HCT116 (cell line): ENCODE measurements around the gene BTBD9. TPM values are rescaled to one million over a fixed set of nuclear protein-coding genes. Genes with fewer than 3 reads are reported as not detected.

Source experiments
- ATAC-seq: fragments of 200-7000 bp; cut with Tn5 transposase; 2 replicates; pipeline ENCODE4 v1.9.1; 2020; ENCODE audit warnings: mild to moderate bottlenecking, moderate library complexity
- BruUV-seq: library from RNA; stranded (reverse); fragments of 400-500 nt; replicated peaks from 2 replicates; lab custom pipeline; 2021; lab: Mats Ljungman, UMichigan
- CTCF ChIA-PET: fragments of 300-600 bp; sonication (Branson Sonifier 250); formaldehyde crosslinking; loops from one replicate; lab custom pipeline; 2021; ENCODE audit warnings: antibody characterized with exemption; lab: Charles Lee
- POLR2A ChIA-PET: fragments of 300-600, 350-600 bp; sonication (Branson Sonifier 250); formaldehyde crosslinking; loops from one replicate; lab custom pipeline; 2021; ENCODE audit warnings: antibody characterized with exemption; lab: Charles Lee
- RAD21 ChIA-PET, 2 experiments: fragments of 300-600 bp; sonication (Branson Sonifier 250); formaldehyde crosslinking; loops; one replicate each; lab custom pipeline; 2023; ENCODE audit warnings: low total read pairs in 2 of 2; ENCODE audit not compliant: uncharacterized antibody in 2 of 2, unreplicated experiment in 2 of 2, low non-redundant PET in 1 of 2; lab: Charles Lee
- DNase-seq: peaks from one replicate; pipeline ENCODE4 v3.0.0-alpha.2; 2010; ENCODE audit warnings: low read depth, low spot score
- H2AFZ ChIP-seq: fragments of 200-600 bp; shearing (Covaris generic), sonication (generic); 2 replicates; pipeline ENCODE4 v1.6.1; 2017; ENCODE audit warnings: low read depth, mixed run types, mixed read lengths, antibody characterized with exemption, low read length; ENCODE audit not compliant: poor library complexity, severe bottlenecking
- H3K27ac ChIP-seq: 2 replicates; pipeline ENCODE4 v1.5.1; 2012; ENCODE audit warnings: low read depth, low read length
- H3K27me3 ChIP-seq: fragments of 200-600 bp; sonication (generic); 2 replicates; pipeline ENCODE4 v1.6.1; 2016; ENCODE audit warnings: mixed run types, low read length, mixed read lengths; ENCODE audit not compliant: insufficient read depth
- H3K36me3 ChIP-seq, 2 experiments: fragments of 200-500 bp in 1 of 2; fragments of 200-600 bp in 1 of 2; sonication (Bioruptor generic) in 1 of 2; sonication (generic) in 1 of 2; 2 replicates each; pipeline versions ENCODE4 v1.5.1 to v1.6.1; 2014 to 2016; ENCODE audit warnings: low read length in 2 of 2, inconsistent platforms in 1 of 2, mixed read lengths in 1 of 2, mixed run types in 1 of 2; ENCODE audit not compliant: insufficient read depth in 2 of 2, control insufficient read depth in 1 of 2
- H3K4me1 ChIP-seq, 2 experiments: fragments of 200-600 bp in 1 of 2; sonication (generic) in 1 of 2; 2 replicates each; pipeline versions ENCODE4 v1.5.1 to v1.6.1; 2012 to 2017; ENCODE audit warnings: low read length in 2 of 2, inconsistent platforms in 1 of 2, mild to moderate bottlenecking in 1 of 2, mixed read lengths in 1 of 2, mixed run types in 1 of 2, moderate library complexity in 1 of 2; ENCODE audit not compliant: insufficient read depth in 2 of 2, control insufficient read depth in 1 of 2
- H3K4me2 ChIP-seq: fragments of 200-600 bp; sonication (generic); 2 replicates; pipeline ENCODE4 v1.6.1; 2017; ENCODE audit warnings: mixed run types, low read length, mixed read lengths
- H3K4me3 ChIP-seq, 2 experiments: fragments of 200-600 bp in 1 of 2; sonication (generic) in 1 of 2; replicated peaks in 1 of 2; 2 replicates each; pipeline ENCODE4 v1.5.1; 2011 to 2016; ENCODE audit warnings: low read length in 2 of 2, control low read depth in 1 of 2, low read depth in 1 of 2, mild to moderate bottlenecking in 1 of 2, mixed read lengths in 1 of 2, mixed run types in 1 of 2
- H3K79me2 ChIP-seq: fragments of 200-600 bp; sonication (generic); 2 replicates; pipeline ENCODE4 v1.6.1; 2017; ENCODE audit warnings: mild to moderate bottlenecking, mixed run types, low read length, moderate library complexity, mixed read lengths; ENCODE audit not compliant: insufficient read depth
- H3K9ac ChIP-seq: fragments of 200-600 bp; sonication (generic); 2 replicates; pipeline ENCODE4 v1.6.1; 2016; ENCODE audit warnings: low read length, mixed read lengths
- H3K9me2 ChIP-seq: fragments of 200-600 bp; sonication (generic), shearing (Covaris generic); 2 replicates; pipeline ENCODE4 v1.6.1; 2017; ENCODE audit warnings: mixed run types, mild to moderate bottlenecking, moderate library complexity; ENCODE audit not compliant: insufficient read depth
- H3K9me3 ChIP-seq, 2 experiments: fragments of 200-500 bp in 1 of 2; fragments of 200-600 bp in 1 of 2; sonication (Bioruptor generic) in 1 of 2; sonication (generic) in 1 of 2; 2 replicates each; pipeline ENCODE4 v1.6.1; 2014 to 2017; ENCODE audit warnings: low read length in 2 of 2, mixed read lengths in 2 of 2, inconsistent platforms in 1 of 2, low read depth in 1 of 2, mild to moderate bottlenecking in 1 of 2, mixed run types in 1 of 2, moderate library complexity in 1 of 2; ENCODE audit not compliant: control insufficient read depth in 1 of 2, insufficient read depth in 1 of 2
- H4K20me1 ChIP-seq: fragments of 200-600 bp; sonication (generic), shearing (Covaris generic); 2 replicates; pipeline ENCODE4 v1.6.1; 2017; ENCODE audit warnings: mixed run types, mild to moderate bottlenecking, moderate library complexity; ENCODE audit not compliant: insufficient read depth
- CBX3 ChIP-seq: IDR thresholded peaks from 2 replicates; pipeline ENCODE4 v1.6.1; 2012; ENCODE audit warnings: low read depth
- CEBPB ChIP-seq: IDR thresholded peaks from 2 replicates; pipeline ENCODE4 v1.6.1; 2012; ENCODE audit warnings: low read depth
- EGR1 ChIP-seq: IDR thresholded peaks from 2 replicates; pipeline ENCODE4 v1.6.1; 2012; ENCODE audit warnings: low read depth
- EZH2phosphoT487 ChIP-seq: fragments of 200-600 bp; IDR thresholded peaks from 2 replicates; pipeline ENCODE4 v1.6.1; 2018; ENCODE audit warnings: antibody characterized with exemption, borderline replicate concordance
- FOSL1 ChIP-seq: IDR thresholded peaks from 2 replicates; pipeline ENCODE4 v1.6.1; 2012; ENCODE audit warnings: low read depth
- POLR2A ChIP-seq: IDR thresholded peaks from 2 replicates; pipeline ENCODE4 v1.7.0; 2011; ENCODE audit warnings: borderline replicate concordance; ENCODE audit not compliant: insufficient read depth, insufficient read length; ENCODE audit errors: extremely low read depth
- SIN3A ChIP-seq: IDR thresholded peaks from 2 replicates; pipeline ENCODE4 v1.6.1; 2012; ENCODE audit warnings: low read depth
- SP1 ChIP-seq: IDR thresholded peaks from 2 replicates; pipeline ENCODE4 v1.6.1; 2012; ENCODE audit warnings: low read depth
- SRF ChIP-seq: IDR thresholded peaks from 2 replicates; pipeline ENCODE4 v1.6.1; 2012; ENCODE audit warnings: low read depth
- ZNF274 ChIP-seq: fragments of 200-500 bp; sonication (Bioruptor generic); IDR thresholded peaks from 2 replicates; pipeline ENCODE4 v1.6.1; 2014; ENCODE audit warnings: mild to moderate bottlenecking, low read depth, low read length, inconsistent platforms
- intact Hi-C: fragments of 100-400 bp; cut with micrococcal nuclease; formaldehyde crosslinking; loops from 2 replicates; pipeline ENCODE4 v1.10.0; 2022
- total RNA-seq: library from RNA; stranded (reverse); gene quantifications from one replicate; pipeline ENCODE4 v1.2.1, GENCODE V29; 2021; ENCODE audit not compliant: unreplicated experiment
- TF ChIP-seq, protein P1 (sequence below): IDR thresholded peaks from 2 replicates; pipeline ENCODE4 v1.6.1; 2012

BTBD9 gene
- total RNA-seq, 1 experiment from 2014 or later: 10.9 TPM

DNA sequence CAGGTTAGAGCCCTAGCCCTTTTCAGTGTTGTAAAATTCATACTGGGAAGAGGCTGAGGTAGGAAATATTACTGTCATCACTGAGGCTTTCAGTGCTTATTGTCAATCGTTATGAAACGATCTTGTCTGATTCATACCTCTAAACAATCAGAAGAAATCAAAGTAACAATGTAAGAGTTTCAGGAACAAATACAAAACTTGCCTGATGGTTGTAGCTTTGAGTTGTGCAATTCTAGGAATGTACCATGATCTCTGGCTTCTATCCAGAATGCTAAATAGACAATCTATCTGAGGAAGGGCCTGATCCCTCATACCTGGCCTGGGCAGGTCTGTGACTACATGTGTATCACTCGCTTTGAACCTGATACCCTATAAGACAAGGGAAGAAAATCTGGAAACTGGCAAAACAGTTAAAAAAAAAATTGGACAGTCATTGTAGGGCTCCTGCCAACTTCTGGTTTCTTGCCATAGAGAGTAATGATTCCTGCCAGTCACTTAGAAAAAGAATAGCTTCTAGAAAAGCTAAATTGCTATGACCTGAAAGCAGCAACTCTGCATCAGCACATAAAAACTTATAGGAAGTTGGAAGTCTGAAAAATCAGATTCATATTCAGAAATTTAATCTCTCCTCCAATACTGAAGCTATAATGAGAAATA lies 234.7 kb downstream of the BTBD9 start:
- no peak overlapping the region for H3K9ac ChIP-seq
- no peaks in the 10 kb centered on the region for H3K27me3 ChIP-seq
- ATAC-seq: no peak; the same call in 1 of the 2 replicates
- ChIA-PET CTCF (no interaction called here), RAD21 (no interaction called here), POLR2A (no interaction called here)
- intact Hi-C loops: no loop called here
- no peak overlapping the region for H3K4me3 ChIP-seq
- H3K9me3 ChIP-seq: no peaks in the 10 kb centered on the region
- H3K4me2 ChIP-seq: no peak overlapping the region
- H3K9me2 ChIP-seq: no peaks in the 10 kb centered on the region
- no peak overlapping the region for H3K27ac ChIP-seq
- no peaks in the 10 kb centered on the region for H3K36me3 ChIP-seq
- H2AFZ ChIP-seq: no peak overlapping the region
- no peak for TF ChIP-seq SP1
- TF ChIP-seq FOSL1: no peak
- no peak for TF ChIP-seq CBX3
- TF ChIP-seq SIN3A: no peak
- TF ChIP-seq EZH2phosphoT487: no peak
- TF ChIP-seq CEBPB: no peak
- no peak for TF ChIP-seq POLR2A
- TF ChIP-seq EGR1: no peak
- no peak for TF ChIP-seq ZNF274
- TF ChIP-seq SRF: no peak
- TF ChIP-seq, all 23 proteins: peak for 0
- H3K79me2 ChIP-seq: no peaks in the 10 kb centered on the region
- H4K20me1 ChIP-seq: no peaks in the 10 kb centered on the region
- peaks cover 0 to 5% of the 10 kb centered on the region in 2 experiments; a peak in 1 of 4 replicates for H3K4me1 ChIP-seq
- DNase-seq: no peak
- no TSS peak for BruUV-seq

GRCh38 chr6:38404355-38404754 lies 235.4 kb downstream of the BTBD9 start:
- Histone ChIP-seq H3K4me1 (peaks cover 0 to 5% of the 10 kb centered on the region in 2 experiments; a peak in 1 of 4 replicates), H3K79me2 (no peaks in the 10 kb centered on the region), H3K4me3 (no peak overlapping the region), H3K27me3 (no peaks in the 10 kb centered on the region), H3K9me2 (no peaks in the 10 kb centered on the region), H3K9ac (no peak overlapping the region), H3K9me3 (no peaks in the 10 kb centered on the region), H3K36me3 (no peaks in the 10 kb centered on the region), H3K4me2 (no peak overlapping the region), H4K20me1 (no peaks in the 10 kb centered on the region), H2AFZ (no peak overlapping the region), H3K27ac (no peak overlapping the region)
- CTCF ChIA-PET: no interaction called here
- intact Hi-C loops: no loop called here
- ATAC-seq: no peak
- RAD21 ChIA-PET: no interaction called here
- TF ChIP-seq, protein P1, sequence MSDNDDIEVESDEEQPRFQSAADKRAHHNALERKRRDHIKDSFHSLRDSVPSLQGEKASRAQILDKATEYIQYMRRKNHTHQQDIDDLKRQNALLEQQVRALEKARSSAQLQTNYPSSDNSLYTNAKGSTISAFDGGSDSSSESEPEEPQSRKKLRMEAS: no peak
- no TSS peak for BruUV-seq
- POLR2A ChIA-PET: no interaction called here
- DNase-seq: no peak
